Measurements from ENCODE around the gene PYCARD.

- TF ChIP-seq CREB1 (CRISPR knock-in tag; IDR thresholded peaks at IDR 0.05; ENCODE audit: low read depth) (no peak), CTCF (conservative IDR thresholded peaks at IDR 0.05; ENCODE audit: low read depth in 2 of 2) (no peak), POLR2AphosphoS5 (IDR thresholded peaks at IDR 0.05; ENCODE audit: low read depth) (peak; percentile 60; the same call in 1 of the 2 replicates), NANOG (IDR thresholded peaks at IDR 0.05; ENCODE audit: borderline replicate concordance) (no peak), EZH2 (IDR thresholded peaks at IDR 0.05; ENCODE audit: low read depth, unreplicated experiment) (no peak), EZH2phosphoT487 (IDR thresholded peaks at IDR 0.05; ENCODE audit: unreplicated experiment) (no peak)
- TF ChIP-seq, protein P1, sequence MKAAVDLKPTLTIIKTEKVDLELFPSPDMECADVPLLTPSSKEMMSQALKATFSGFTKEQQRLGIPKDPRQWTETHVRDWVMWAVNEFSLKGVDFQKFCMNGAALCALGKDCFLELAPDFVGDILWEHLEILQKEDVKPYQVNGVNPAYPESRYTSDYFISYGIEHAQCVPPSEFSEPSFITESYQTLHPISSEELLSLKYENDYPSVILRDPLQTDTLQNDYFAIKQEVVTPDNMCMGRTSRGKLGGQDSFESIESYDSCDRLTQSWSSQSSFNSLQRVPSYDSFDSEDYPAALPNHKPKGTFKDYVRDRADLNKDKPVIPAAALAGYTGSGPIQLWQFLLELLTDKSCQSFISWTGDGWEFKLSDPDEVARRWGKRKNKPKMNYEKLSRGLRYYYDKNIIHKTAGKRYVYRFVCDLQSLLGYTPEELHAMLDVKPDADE (IDR thresholded peaks at IDR 0.05): no peak
These were observed 12.2 kb upstream of the PYCARD start for GRCh38 chr16:31214708-31215286.

Data from GM23338 (cell line).